HG03045 (cell line): ENCODE measurements around the gene TMEM33.

ENCODE experiments used
- ATAC-seq: cut with Tn5 transposase; IDR thresholded peaks from one replicate; pipeline ENCODE4 v1.9.1; 2021; ENCODE audit warnings: mild to moderate bottlenecking, moderate library complexity; ENCODE audit not compliant: unreplicated experiment

Gene TMEM33

DNA sequence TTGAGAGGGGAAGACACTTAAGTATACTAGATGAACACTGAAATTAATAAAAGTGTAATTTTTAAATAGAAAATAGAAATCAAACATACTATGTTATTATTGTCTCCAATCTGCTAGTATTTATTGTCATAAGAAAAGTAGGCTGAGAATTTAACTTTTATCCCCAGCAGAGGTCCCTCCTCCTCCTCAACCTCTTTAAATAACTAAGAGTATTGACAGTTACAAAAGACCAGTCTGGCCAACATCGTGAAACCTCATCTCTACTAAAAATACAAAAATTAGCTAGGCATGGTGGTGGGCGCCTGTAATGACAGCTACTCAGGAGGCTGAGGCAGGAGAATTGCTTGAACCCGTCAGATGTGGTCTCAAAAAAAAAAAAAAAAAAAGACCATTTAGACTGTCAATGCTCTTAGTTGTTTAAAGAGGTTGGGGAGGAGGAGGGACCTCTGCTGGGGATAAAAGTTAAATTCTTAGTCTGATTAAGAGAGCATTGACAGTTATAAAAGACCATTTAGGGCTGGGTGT lies 59.3 kb downstream of the TMEM33 start:
- ATAC-seq: no peak

DNA sequence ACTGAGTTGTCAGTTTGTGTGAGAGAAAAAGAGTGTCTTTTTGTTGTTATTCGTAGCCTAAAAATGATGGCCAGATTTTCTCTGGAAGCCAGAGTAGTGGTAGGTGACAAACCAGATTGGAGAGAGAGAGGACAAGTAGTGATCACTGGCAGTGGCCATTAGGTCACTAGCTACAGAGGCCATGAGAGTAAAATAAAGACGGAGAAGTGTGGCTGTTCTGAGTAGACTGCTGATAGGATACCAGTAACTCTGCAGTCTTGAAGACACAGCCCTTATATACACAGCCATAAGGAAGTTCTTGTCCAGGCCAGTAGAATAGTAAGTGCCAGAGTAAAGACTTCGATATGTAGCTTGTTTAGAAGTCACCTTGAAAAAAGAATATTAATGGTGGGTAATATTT lies 62.8 kb downstream of the TMEM33 start:
- ATAC-seq: no peak

DNA sequence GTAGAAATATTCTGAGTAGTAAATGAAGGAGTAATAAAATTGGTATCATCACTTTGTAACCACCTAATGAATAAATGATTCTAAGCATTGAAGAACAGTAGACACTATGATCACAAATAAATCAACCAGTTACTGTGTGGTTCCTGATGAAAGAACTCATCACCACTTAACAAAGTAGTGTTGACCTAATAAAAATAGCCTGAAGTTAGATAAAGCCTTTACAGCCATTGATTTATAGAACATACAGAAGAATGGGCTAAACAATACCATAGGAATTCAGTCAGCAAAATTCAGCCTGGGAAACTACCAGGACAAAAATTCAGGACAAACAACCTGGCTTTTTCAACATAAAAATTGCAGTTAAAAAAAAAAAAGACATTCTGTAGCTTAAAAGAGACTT lies 64.1 kb downstream of the TMEM33 start:
- no peak for ATAC-seq

DNA sequence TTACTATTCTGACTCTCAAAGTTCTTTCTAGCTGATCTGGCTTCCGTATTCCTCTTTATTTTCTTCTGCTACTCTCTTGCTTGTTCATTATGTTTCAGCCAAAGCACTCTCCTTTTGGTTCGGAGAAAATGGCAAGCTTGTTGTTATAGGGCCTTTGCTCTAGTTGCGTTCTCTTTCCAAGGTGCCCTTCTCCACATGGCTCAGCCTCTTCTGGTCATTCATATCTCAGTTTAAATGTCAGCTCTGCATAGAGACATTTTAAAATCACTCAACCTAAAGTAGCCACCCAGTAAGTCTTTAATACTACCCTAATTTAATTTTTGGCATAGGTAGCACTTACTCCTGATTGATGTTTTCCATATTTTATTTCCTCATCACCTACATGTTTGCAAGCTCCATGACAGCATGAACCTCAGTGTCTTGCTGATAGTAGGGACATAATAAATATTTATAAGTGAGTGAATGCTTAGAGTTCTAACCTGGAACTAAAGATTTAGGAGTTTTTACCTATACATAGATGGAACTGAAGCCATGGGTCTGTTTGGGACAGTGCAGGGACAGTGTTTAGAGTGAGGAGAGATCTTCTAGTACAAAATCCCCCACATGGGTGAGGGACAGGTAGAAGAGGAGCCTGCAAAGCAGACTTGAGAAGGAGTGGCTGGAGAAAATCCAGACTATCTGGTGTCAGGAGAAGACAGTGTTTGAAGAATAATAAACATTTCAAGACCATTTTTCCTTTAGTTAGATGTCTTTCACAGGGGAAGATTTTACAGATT lies 73.0 kb downstream of the TMEM33 start:
- no peak for ATAC-seq
